Stomach (tissue), 4 donors: ENCODE results near the gene C3AR1.

ENCODE experiments used
- EP300 ChIP-seq: sonication (generic); formaldehyde crosslinking; IDR thresholded peaks from one replicate; pipeline ENCODE4 v1.6.1; 2017; ENCODE audit warnings: antibody characterized with exemption
- POLR2A ChIP-seq, 4 donors: fragments of 450-650 bp; IDR thresholded peaks; one replicate each; pipeline ENCODE4 v1.6.1; 2016; ENCODE audit warnings: antibody characterized with exemption in 4 of 4, control low read depth in 2 of 4, mild to moderate bottlenecking in 1 of 4, moderate library complexity in 1 of 4
- TF ChIP-seq, protein P1 (sequence below), 7 experiments: fragments of 450-650 bp in 4 of 7; fragments of 200-600 bp in 3 of 7; sonication (generic) in 3 of 7; IDR thresholded peaks; one replicate each; pipeline ENCODE4 v1.5.1; 2016 to 2019; ENCODE audit warnings: antibody characterized with exemption in 7 of 7, control low read depth in 2 of 7, mild to moderate bottlenecking in 1 of 7

DNA sequence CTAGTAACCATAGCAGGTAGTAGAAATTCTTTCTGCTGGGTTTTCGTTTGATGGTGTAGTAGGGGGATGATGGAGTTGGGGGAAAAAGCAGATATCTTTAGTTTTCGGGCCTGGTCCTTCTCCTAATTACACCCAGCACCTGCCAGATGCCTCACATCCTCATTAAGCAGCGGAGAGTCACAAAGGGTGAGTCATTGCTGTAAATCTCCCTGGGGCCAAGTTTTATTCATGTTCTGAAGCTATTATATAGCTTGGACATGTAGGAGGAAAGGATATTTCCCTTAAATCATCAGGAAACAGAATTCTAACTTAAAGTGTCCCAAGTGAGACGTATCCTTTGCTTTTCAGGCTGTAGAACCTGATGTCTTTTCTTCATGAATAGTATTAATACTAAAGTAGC lies 11.0 kb upstream of the C3AR1 start:
- TF ChIP-seq, protein P1, sequence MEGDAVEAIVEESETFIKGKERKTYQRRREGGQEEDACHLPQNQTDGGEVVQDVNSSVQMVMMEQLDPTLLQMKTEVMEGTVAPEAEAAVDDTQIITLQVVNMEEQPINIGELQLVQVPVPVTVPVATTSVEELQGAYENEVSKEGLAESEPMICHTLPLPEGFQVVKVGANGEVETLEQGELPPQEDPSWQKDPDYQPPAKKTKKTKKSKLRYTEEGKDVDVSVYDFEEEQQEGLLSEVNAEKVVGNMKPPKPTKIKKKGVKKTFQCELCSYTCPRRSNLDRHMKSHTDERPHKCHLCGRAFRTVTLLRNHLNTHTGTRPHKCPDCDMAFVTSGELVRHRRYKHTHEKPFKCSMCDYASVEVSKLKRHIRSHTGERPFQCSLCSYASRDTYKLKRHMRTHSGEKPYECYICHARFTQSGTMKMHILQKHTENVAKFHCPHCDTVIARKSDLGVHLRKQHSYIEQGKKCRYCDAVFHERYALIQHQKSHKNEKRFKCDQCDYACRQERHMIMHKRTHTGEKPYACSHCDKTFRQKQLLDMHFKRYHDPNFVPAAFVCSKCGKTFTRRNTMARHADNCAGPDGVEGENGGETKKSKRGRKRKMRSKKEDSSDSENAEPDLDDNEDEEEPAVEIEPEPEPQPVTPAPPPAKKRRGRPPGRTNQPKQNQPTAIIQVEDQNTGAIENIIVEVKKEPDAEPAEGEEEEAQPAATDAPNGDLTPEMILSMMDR (IDR thresholded peaks at IDR 0.05) = no peak
- TF ChIP-seq POLR2A (IDR thresholded peaks at IDR 0.05) (no peak), EP300 (no peak)
